DND-41 (cell line): ENCODE measurements around the gene SDHA.

Experiments used
- ATAC-seq: fragments of 200-7000 bp; cut with Tn5 transposase; 3 replicates; pipeline ENCODE4 v1.9.1; 2021; ENCODE audit warnings: low read depth; ENCODE audit not compliant: insufficient read depth
- DNase-seq: peaks from one replicate; pipeline ENCODE4 v3.0.0-alpha.2; 2020
- H2AFZ ChIP-seq: 2 replicates; pipeline ENCODE4 v1.6.0; 2012; ENCODE audit warnings: low read depth, low read length
- H3K27ac ChIP-seq: 2 replicates; pipeline ENCODE4 v1.5.1; 2012; ENCODE audit warnings: low read length, inconsistent platforms
- H3K27me3 ChIP-seq: fragments of 200-600 bp; sonication (generic); 2 replicates; pipeline ENCODE4 v1.6.0; 2012; ENCODE audit warnings: low read length, mild to moderate bottlenecking, inconsistent platforms; ENCODE audit not compliant: insufficient read depth, poor library complexity
- H3K36me3 ChIP-seq: 2 replicates; pipeline ENCODE4 v1.5.1; 2012; ENCODE audit warnings: low read length, inconsistent platforms; ENCODE audit not compliant: insufficient read depth
- H3K4me1 ChIP-seq: 2 replicates; pipeline ENCODE4 v1.5.1; 2012; ENCODE audit warnings: mild to moderate bottlenecking, low read length; ENCODE audit not compliant: insufficient read depth
- H3K4me2 ChIP-seq: 2 replicates; pipeline ENCODE4 v1.6.0; 2012; ENCODE audit warnings: mild to moderate bottlenecking, moderate library complexity, low read length, inconsistent platforms; ENCODE audit not compliant: insufficient read depth
- H3K4me3 ChIP-seq, 2 experiments: fragments of 200-600 bp in 1 of 2; shearing (Covaris generic) in 1 of 2; 2 replicates each; pipeline ENCODE4 v1.5.1; 2012 to 2016; ENCODE audit warnings: inconsistent platforms in 2 of 2, low read length in 2 of 2, mild to moderate bottlenecking in 2 of 2, low read depth in 1 of 2, moderate library complexity in 1 of 2
- H3K79me2 ChIP-seq: 2 replicates; pipeline ENCODE4 v1.6.0; 2012; ENCODE audit warnings: low read length, inconsistent platforms; ENCODE audit not compliant: insufficient read depth
- H3K9ac ChIP-seq: 2 replicates; pipeline ENCODE4 v1.6.0; 2012; ENCODE audit warnings: low read depth, mild to moderate bottlenecking, inconsistent platforms, low read length, moderate library complexity
- H3K9me3 ChIP-seq: 2 replicates; pipeline ENCODE4 v1.5.1; 2012; ENCODE audit warnings: low read length, moderate library complexity, mild to moderate bottlenecking, inconsistent platforms; ENCODE audit not compliant: insufficient read depth, severe bottlenecking
- H4K20me1 ChIP-seq: 2 replicates; pipeline ENCODE4 v1.6.0; 2012; ENCODE audit warnings: low read length; ENCODE audit not compliant: insufficient read depth
- CTCF ChIP-seq: IDR thresholded peaks from 2 replicates; pipeline ENCODE4 v1.5.1; 2012; ENCODE audit warnings: borderline replicate concordance, low read length, moderate library complexity, mild to moderate bottlenecking; ENCODE audit not compliant: poor library complexity, severe bottlenecking; ENCODE audit errors: extremely low read depth
- EZH2 ChIP-seq: IDR thresholded peaks from 3 replicates; pipeline ENCODE4 v1.6.1; 2012; ENCODE audit warnings: borderline replicate concordance, low read depth, mild to moderate bottlenecking, moderate library complexity, low read length, inconsistent platforms; ENCODE audit not compliant: severe bottlenecking

The SDHA gene

GRCh38 chr5:174876-175465, 43.1 kb upstream of the SDHA start:
- H3K9ac ChIP-seq, result no peak overlapping the region
- TF ChIP-seq CTCF (no peak), EZH2 (no peak)
- H3K9me3 ChIP-seq, result no peaks in the 10 kb centered on the region
- H3K27ac ChIP-seq, result no peak overlapping the region
- no peaks in the 10 kb centered on the region for H3K36me3 ChIP-seq
- DNase-seq, result no peak
- no peak overlapping the region for H2AFZ ChIP-seq
- H3K4me2 ChIP-seq, result no peak overlapping the region
- H3K4me3 ChIP-seq, result no peak overlapping the region
- ATAC-seq, result no peak
- peaks cover 3% of the 10 kb centered on the region for H3K27me3 ChIP-seq
- no peaks in the 10 kb centered on the region for H3K4me1 ChIP-seq
- 0 out of 2 replicates have a peak, but pooled peaks cover 6% of the 10 kb centered on the region for H4K20me1 ChIP-seq
- no peaks in the 10 kb centered on the region for H3K79me2 ChIP-seq

GRCh38 chr5:176296-176823, 41.8 kb upstream of the SDHA start:
- no peaks in the 10 kb centered on the region for H3K36me3 ChIP-seq

GRCh38 chr5:178110-178509, 40.0 kb upstream of the SDHA start:
- Histone ChIP-seq H3K9ac (no peak overlapping the region), H3K4me1 (no peaks in the 10 kb centered on the region), H3K27me3 (peaks cover 3% of the 10 kb centered on the region), H3K27ac (no peak overlapping the region), H3K79me2 (no peaks in the 10 kb centered on the region), H3K4me2 (no peak overlapping the region), H4K20me1 (0 out of 2 replicates have a peak, but pooled peaks cover 6% of the 10 kb centered on the region), H2AFZ (no peak overlapping the region), H3K9me3 (no peaks in the 10 kb centered on the region), H3K4me3 (no peak overlapping the region), H3K36me3 (no peaks in the 10 kb centered on the region)
- ATAC-seq, result no peak
- TF ChIP-seq EZH2, result no peak
- TF ChIP-seq CTCF, result no peak
- no peak for DNase-seq

More at GRCh38 chr5:176296-176823, 41.8 kb upstream of the SDHA start:
- H3K9me3 ChIP-seq, result no peaks in the 10 kb centered on the region
- TF ChIP-seq CTCF, result no peak
- no peak for TF ChIP-seq EZH2
- no peak overlapping the region for H3K4me3 ChIP-seq
- ATAC-seq, result no peak
- H3K27me3 ChIP-seq, result peaks cover 3% of the 10 kb centered on the region
- no peaks in the 10 kb centered on the region for H3K79me2 ChIP-seq
- H3K9ac ChIP-seq, result no peak overlapping the region
- H3K27ac ChIP-seq, result no peak overlapping the region
- DNase-seq, result no peak
- 0 out of 2 replicates have a peak, but pooled peaks cover 6% of the 10 kb centered on the region for H4K20me1 ChIP-seq
- H3K4me2 ChIP-seq, result no peak overlapping the region
- H3K4me1 ChIP-seq, result no peaks in the 10 kb centered on the region
- no peak overlapping the region for H2AFZ ChIP-seq
